Lower lobe of right lung (tissue), 2 donors: ENCODE results near the gene KRT74. TPM values are rescaled to one million over a fixed set of nuclear protein-coding genes. Genes with fewer than 3 reads are reported as not detected.

Experiments
- ATAC-seq, 2 donors: fragments of 200-7000 bp; cut with Tn5 transposase; one replicate each; pipeline ENCODE4 v1.9.1; 2020 to 2022; ENCODE audit warnings: mild to moderate bottlenecking in 2 of 2, moderate library complexity in 2 of 2
- DNase-seq: peaks from one replicate; pipeline ENCODE4 v3.0.0-alpha.2; 2020
- H3K27ac ChIP-seq: fragments of 200-600 bp; one replicate; pipeline ENCODE4 v1.8.0; 2022
- H3K27me3 ChIP-seq: fragments of 200-600 bp; one replicate; pipeline ENCODE4 v1.8.0; 2022; ENCODE audit warnings: low read depth
- H3K36me3 ChIP-seq: fragments of 200-600 bp; one replicate; pipeline ENCODE4 v1.8.0; 2022; ENCODE audit warnings: mild to moderate bottlenecking
- H3K4me1 ChIP-seq: fragments of 200-600 bp; one replicate; pipeline ENCODE4 v1.8.0; 2022
- H3K4me3 ChIP-seq: fragments of 200-600 bp; one replicate; pipeline ENCODE4 v1.8.0; 2022; ENCODE audit warnings: mild to moderate bottlenecking
- H3K9me3 ChIP-seq: fragments of 200-600 bp; one replicate; pipeline ENCODE4 v1.8.0; 2022
- CTCF ChIP-seq: fragments of 200-600 bp; IDR thresholded peaks from one replicate; pipeline ENCODE4 v1.8.0; 2022; ENCODE audit warnings: antibody characterized with exemption, mild to moderate bottlenecking
- intact Hi-C: fragments of 100-400 bp; cut with DNase I; formaldehyde crosslinking; loops from one replicate; pipeline ENCODE4 v1.11.0; 2022
- total RNA-seq: library from RNA; stranded (reverse); fragmentation: NEBNext Ultra II Directional; extraction: Animal tissue kit (Norgen Biotek cat#: 25700); gene quantifications from one replicate; pipeline ENCODE4 v1.2.1, GENCODE V29; 2021
- donor health status: DM: no; HTN: yes; CAD: no; lungs with severe emphysema.

KRT74 gene
- total RNA-seq, 1 donor from 2014 or later, result not detected

- no peak overlapping the region for H3K4me3 ChIP-seq
- no peak overlapping the region for H3K27ac ChIP-seq
- intact Hi-C loops, result no loop called here
- ATAC-seq (no peak), DNase-seq (no peak)
- no peak for TF ChIP-seq CTCF
- peaks cover 3% of the 10 kb centered on the region for H3K27me3 ChIP-seq
- no peaks in the 10 kb centered on the region for H3K4me1 ChIP-seq
- H3K36me3 ChIP-seq, result no peaks in the 10 kb centered on the region
- no peaks in the 10 kb centered on the region for H3K9me3 ChIP-seq
These were observed 47.8 kb downstream of the KRT74 start for GRCh38 chr12:52525661-52526499.

- Histone ChIP-seq H3K36me3 (no peaks in the 10 kb centered on the region), H3K27me3 (peaks cover 3% of the 10 kb centered on the region), H3K4me1 (no peaks in the 10 kb centered on the region), H3K9me3 (no peaks in the 10 kb centered on the region), H3K4me3 (no peak overlapping the region), H3K27ac (no peak overlapping the region)
- DNase-seq, result no peak
- TF ChIP-seq CTCF, result no peak
- intact Hi-C loops, result no loop called here
- no peak for ATAC-seq
These were observed 48.6 kb downstream of the KRT74 start for GRCh38 chr12:52524898-52525591.

GRCh38 chr12:52524241-52524897 is 49.3 kb downstream of the KRT74 start:
- no peak overlapping the region for H3K27ac ChIP-seq
- no peak for TF ChIP-seq CTCF
- H3K27me3 ChIP-seq, result peaks cover 3% of the 10 kb centered on the region
- DNase-seq (no peak), ATAC-seq (no peak)
- intact Hi-C loops, result no loop called here
- H3K4me3 ChIP-seq, result no peak overlapping the region
- no peaks in the 10 kb centered on the region for H3K4me1 ChIP-seq
- H3K36me3 ChIP-seq, result no peaks in the 10 kb centered on the region
- no peaks in the 10 kb centered on the region for H3K9me3 ChIP-seq

- Histone ChIP-seq H3K9me3 (no peaks in the 10 kb centered on the region), H3K4me3 (no peak overlapping the region), H3K36me3 (no peaks in the 10 kb centered on the region), H3K27me3 (peaks cover 3% of the 10 kb centered on the region), H3K4me1 (no peaks in the 10 kb centered on the region), H3K27ac (no peak overlapping the region)
- no peak for TF ChIP-seq CTCF
- ATAC-seq, result no peak
- intact Hi-C loops, result no loop called here
- DNase-seq, result no peak
These were observed 49.8 kb downstream of the KRT74 start for GRCh38 chr12:52523824-52524223.

- H3K27ac ChIP-seq, result no peak overlapping the region
- no peaks in the 10 kb centered on the region for H3K9me3 ChIP-seq
- H3K4me3 ChIP-seq, result no peak overlapping the region
- H3K27me3 ChIP-seq, result peaks cover under 1% of the 10 kb centered on the region
- no peaks in the 10 kb centered on the region for H3K4me1 ChIP-seq
- H3K36me3 ChIP-seq, result no peaks in the 10 kb centered on the region
- no peak for TF ChIP-seq CTCF
- intact Hi-C loops, result no loop called here
- no peak for DNase-seq
- ATAC-seq, result no peak
These were observed 51.2 kb downstream of the KRT74 start for GRCh38 chr12:52522346-52523011.
